Activated T-helper 2 cell treated with anti-CD3 and anti-CD28 coated beads, Interferon-gamma antibody, Interleukin-2, Interleukin-4, amounts not matched to agents 10 μg/mL and 5 μg/mL and 100 μg/mL, durations not matched to agents 14 hours and 24 hours and 36 hours (primary cell): Measurements from ENCODE around the gene BIN2. TPM values are rescaled to one million over a fixed set of nuclear protein-coding genes. Genes with fewer than 3 reads are reported as not detected.

ENCODE experiments used
- DNase-seq: peaks from one replicate; pipeline ENCODE4 v3.0.0; 2021; ENCODE audit warnings: low spot score
- H3K27ac Mint-ChIP-seq: one replicate; pipeline ENCODE4 v1.8.0; 2021; ENCODE audit warnings: mixed read lengths
- H3K27me3 Mint-ChIP-seq: one replicate; pipeline ENCODE4 v1.8.0; 2021; ENCODE audit warnings: low read depth, mixed read lengths
- H3K36me3 Mint-ChIP-seq: one replicate; pipeline ENCODE4 v1.8.0; 2021; ENCODE audit warnings: low read depth, mixed read lengths
- H3K4me1 Mint-ChIP-seq: one replicate; pipeline ENCODE4 v1.8.0; 2021; ENCODE audit warnings: low read depth, mixed read lengths
- H3K4me3 Mint-ChIP-seq: one replicate; pipeline ENCODE4 v1.8.0; 2021; ENCODE audit warnings: low read depth, mild to moderate bottlenecking, moderate library complexity, mixed read lengths
- H3K9me3 Mint-ChIP-seq: one replicate; pipeline ENCODE4 v1.8.0; 2021; ENCODE audit warnings: mixed read lengths
- intact Hi-C: fragments of 100-400 bp; cut with micrococcal nuclease; formaldehyde crosslinking; loops from one replicate; pipeline ENCODE4 v1.15.1; 2023
- total RNA-seq: library from RNA; stranded (reverse); gene quantifications from 2 replicates; pipeline ENCODE4 v1.2.3, GENCODE V29; 2022

The BIN2 gene
- total RNA-seq, 1 donor from 2014 or later, result 45.8 TPM

DNA sequence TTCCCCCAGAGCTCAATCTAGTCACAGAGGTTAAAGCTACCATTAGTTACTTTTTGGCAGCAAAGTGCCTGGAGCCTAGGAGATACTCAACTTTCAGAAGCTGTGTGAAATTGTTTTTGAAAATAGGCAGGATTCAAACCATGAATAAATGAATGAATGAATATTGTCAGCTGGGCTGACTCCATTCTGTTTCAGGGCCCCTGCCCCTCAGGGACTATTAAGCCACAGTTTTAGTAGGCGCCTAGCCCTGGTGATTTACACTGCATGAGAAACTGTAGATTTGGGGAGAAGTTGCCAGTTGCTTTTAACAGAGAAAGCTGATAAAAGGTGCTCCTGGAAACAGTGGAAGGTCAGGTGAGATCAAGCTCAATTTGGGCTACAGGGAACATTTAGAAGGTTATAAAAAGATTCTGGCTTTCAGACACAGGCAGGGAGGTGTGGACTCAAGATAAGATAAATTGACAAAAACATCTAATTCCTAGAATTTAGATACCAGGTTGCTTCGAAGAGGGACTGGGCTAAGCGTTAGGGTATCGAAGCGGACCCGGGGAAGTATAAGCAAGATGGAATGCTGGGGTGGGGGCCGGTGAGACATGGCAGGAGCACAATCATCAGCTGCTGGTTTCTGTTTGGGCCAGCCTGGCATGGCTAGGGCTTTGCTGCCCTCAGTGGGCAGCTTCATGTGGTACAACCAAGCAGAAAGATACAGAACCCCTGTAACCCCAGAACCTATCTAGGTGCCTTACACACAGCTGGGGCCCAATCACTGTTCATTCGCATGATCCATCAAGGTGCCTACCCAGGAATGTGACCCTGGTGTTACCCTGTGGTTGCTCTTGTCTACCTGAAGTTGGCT, 37.4 kb upstream of the BIN2 start:
- Mint-ChIP-seq H3K9me3 (no peaks in the 10 kb centered on the region), H3K4me3 (no peak overlapping the region), H3K4me1 (peaks cover 2% of the 10 kb centered on the region), H3K27ac (no peak overlapping the region), H3K36me3 (peaks cover 33% of the 10 kb centered on the region), H3K27me3 (no peaks in the 10 kb centered on the region)
- DNase-seq, result no peak
- intact Hi-C loops, result no loop called here

DNA sequence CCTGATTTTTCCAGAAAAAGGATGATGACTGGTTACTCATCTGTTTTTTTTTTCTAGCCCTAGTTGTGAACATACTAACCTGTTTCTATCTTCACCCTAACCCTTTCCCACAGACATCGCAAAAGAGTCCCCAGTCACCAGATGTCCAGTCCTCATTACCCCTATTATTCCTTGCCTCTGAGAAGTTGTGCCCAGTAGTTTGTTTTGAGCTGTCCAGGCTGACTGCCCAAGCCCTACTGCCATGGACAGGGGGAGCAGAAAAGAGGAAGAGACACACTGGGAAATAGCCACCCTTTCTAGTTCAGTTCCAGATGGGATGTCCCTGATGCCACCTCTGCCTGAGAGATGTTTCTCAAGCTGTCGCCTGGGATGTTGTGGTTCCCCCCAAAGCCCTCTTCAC, 36.3 kb upstream of the BIN2 start:
- intact Hi-C loops, result no loop called here
- Mint-ChIP-seq H3K9me3 (no peaks in the 10 kb centered on the region), H3K27me3 (no peaks in the 10 kb centered on the region), H3K27ac (no peak overlapping the region), H3K36me3 (peaks cover 36% of the 10 kb centered on the region), H3K4me1 (peaks cover 2% of the 10 kb centered on the region), H3K4me3 (no peak overlapping the region)
- no peak for DNase-seq

DNA sequence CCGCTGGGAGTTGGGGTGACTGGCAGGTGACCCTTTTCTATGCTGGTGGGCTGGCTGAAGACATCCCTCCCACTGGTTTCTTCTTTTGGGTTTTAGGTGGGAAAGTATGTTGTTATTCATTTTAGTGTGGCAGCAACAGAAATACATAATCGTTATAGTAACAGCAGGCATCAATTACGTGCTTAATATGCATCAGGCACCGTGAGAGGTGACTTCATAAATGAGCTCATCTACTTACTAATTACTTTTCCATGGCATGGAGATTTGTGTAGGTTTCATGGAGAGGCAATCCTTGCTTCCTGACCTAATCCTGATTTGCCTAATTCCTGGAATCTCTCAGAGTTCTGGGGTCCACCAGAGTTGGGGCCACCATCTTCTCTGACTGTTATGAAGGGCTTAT, 35.9 kb upstream of the BIN2 start:
- Mint-ChIP-seq H3K9me3 (no peaks in the 10 kb centered on the region), H3K36me3 (peaks cover 39% of the 10 kb centered on the region), H3K4me1 (peaks cover 2% of the 10 kb centered on the region), H3K4me3 (no peak overlapping the region), H3K27me3 (no peaks in the 10 kb centered on the region), H3K27ac (no peak overlapping the region)
- intact Hi-C loops, result no loop called here
- no peak for DNase-seq

DNA sequence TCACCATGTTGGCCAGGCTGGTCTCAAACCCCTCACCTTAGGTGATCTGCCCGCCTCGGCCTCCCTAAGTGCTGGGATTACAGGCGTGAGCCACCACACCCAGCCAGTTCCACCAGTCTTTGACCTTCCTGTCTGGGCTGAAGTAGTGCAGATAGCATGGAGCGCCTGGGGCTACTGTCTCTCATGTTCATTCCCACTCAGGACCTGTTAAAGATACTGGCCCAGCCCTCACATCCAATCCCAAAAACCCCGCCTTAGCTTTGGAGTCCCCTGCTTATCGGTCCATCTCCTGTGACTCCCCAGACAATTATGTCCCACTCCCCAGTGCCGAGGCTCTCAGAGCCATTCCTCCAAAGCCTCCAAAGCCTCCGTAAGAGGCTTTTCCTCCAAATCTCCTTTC, 34.5 kb upstream of the BIN2 start:
- intact Hi-C loops, result no loop called here

DNA sequence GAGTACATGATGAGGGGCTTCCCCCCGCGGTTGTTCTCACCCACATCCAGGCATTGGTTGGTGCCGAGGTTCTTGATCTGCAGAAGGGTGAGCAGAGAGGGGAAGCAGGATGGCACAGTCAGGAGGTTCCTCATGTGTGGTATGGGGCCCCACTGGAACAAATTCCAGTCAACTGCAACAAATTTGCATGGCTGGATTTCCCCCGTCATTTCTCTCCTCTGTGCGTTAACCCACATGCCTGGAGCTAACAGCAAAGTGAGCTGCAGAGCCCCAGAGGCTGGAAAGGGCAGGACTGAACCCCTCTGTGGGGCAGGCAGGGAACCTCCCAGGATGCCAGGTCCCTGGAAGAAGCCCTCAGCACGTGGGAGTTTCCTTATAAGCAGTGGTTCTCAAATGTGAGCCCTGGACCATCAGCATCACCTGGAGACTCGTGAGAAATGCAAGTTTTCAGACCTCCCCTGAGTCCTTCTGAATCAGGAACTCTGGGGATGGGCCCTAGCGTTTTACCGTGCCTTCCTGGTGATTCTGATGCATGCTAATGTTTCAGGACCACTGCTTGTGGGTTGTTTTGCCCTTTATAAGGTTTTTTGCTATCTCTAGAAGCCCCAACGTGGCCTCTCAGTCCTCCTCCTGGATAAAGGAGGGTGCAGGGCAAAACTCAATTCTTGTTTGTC, 33.5 kb upstream of the BIN2 start:
- Mint-ChIP-seq H3K9me3 (no peaks in the 10 kb centered on the region), H3K27me3 (no peaks in the 10 kb centered on the region), H3K4me1 (peaks cover 2% of the 10 kb centered on the region), H3K4me3 (no peak overlapping the region), H3K27ac (no peak overlapping the region), H3K36me3 (peaks cover 33% of the 10 kb centered on the region)
- no peak for DNase-seq
- intact Hi-C loops, result no loop called here

More for the DNA sequence above, 34.5 kb upstream of the BIN2 start:
- peaks cover 39% of the 10 kb centered on the region for H3K36me3 Mint-ChIP-seq
- no peaks in the 10 kb centered on the region for H3K27me3 Mint-ChIP-seq
- H3K4me1 Mint-ChIP-seq, result peaks cover 2% of the 10 kb centered on the region
- no peak overlapping the region for H3K27ac Mint-ChIP-seq
- no peak for DNase-seq
- no peak overlapping the region for H3K4me3 Mint-ChIP-seq
- H3K9me3 Mint-ChIP-seq, result no peaks in the 10 kb centered on the region

DNA sequence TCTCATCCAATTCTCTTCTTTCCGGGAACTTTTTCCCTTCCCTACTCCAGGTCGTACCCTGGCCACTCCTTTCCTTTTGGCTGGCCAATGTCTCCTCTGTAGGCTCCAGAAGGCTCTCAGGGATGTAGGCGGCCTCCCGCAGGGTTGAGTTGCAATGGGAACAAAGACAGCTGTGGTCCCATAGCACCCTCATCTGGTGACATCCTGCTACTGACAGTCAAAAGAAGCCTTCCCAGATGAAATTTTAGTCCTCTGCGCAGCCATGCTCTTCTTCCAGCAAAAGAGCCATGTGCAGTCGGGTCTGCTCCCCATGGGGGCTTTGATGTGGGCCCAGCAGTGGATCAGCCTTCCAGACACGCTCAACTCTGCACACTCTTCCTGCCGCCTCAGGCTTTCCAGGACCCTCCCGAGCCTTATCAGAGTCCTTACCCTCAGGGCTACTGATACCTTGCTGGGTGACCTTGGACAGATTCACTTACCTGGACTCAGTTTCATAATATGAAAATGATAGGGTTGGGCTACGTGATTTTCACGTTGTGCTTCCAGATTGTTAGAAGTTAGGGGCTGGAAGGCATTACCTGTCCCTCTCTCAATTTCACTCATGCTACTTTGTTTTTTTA, 28.0 kb upstream of the BIN2 start:
- H3K27ac Mint-ChIP-seq, result no peak overlapping the region
- H3K9me3 Mint-ChIP-seq, result no peaks in the 10 kb centered on the region
- H3K27me3 Mint-ChIP-seq, result no peaks in the 10 kb centered on the region
- intact Hi-C loops, result no loop called here
- peaks cover 10% of the 10 kb centered on the region for H3K36me3 Mint-ChIP-seq
- H3K4me1 Mint-ChIP-seq, result no peaks in the 10 kb centered on the region
- no peak overlapping the region for H3K4me3 Mint-ChIP-seq
- peak; percentile 32 for DNase-seq

DNA sequence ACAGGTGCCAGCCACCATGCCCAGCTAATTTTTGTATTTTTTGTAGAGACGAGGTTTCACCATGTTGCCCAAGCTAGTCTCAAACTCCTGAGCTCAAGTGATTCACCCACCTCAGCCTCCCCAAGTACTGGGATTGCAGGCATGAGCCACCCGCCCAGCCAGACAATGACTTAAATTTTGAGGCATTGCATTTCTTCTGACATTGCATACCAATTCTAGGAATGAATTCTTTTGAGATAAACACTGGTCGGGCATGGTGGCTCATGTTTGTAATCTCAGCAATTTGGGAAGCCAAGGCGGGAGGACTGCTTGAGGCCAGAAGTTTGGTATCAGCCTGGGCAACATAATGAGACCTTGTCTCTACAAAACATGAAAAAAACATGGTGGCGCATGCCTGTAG, 25.1 kb upstream of the BIN2 start:
- H3K27me3 Mint-ChIP-seq, result no peaks in the 10 kb centered on the region
- H3K4me3 Mint-ChIP-seq, result no peak overlapping the region
- no peak for DNase-seq
- no peaks in the 10 kb centered on the region for H3K9me3 Mint-ChIP-seq
- H3K27ac Mint-ChIP-seq, result no peak overlapping the region
- H3K36me3 Mint-ChIP-seq, result no peaks in the 10 kb centered on the region
- no peaks in the 10 kb centered on the region for H3K4me1 Mint-ChIP-seq
- intact Hi-C loops, result loop anchor here (10.0 kb wide), 1 partner anchor 524 kb away; no protein-coding TSS in a partner anchor

DNA sequence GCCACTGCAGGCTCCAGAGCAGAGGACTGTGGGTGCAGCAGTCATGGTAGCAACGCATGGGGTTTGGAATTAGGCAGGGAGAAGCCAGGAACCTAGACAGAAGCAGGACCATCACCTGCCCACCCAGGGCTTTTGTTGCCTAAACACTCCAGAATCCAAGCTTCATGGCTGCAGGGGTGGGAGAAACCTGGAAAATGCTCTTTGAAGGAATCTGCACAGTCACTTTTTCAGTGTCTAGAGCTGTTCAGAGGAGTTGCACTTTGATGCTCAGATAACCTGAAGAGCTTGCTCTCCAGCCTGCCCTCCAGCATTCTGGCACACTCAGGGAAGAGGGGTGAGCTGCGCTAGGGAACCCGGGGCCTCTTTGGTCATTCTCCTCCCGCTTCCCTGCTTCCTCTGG, 24.1 kb upstream of the BIN2 start:
- Mint-ChIP-seq H3K4me1 (no peaks in the 10 kb centered on the region), H3K27ac (no peak overlapping the region), H3K36me3 (no peaks in the 10 kb centered on the region), H3K4me3 (no peak overlapping the region), H3K9me3 (no peaks in the 10 kb centered on the region), H3K27me3 (no peaks in the 10 kb centered on the region)
- DNase-seq, result no peak
- intact Hi-C loops, result loop anchor here (10.0 kb wide), 1 partner anchor 523 kb away; no protein-coding TSS in a partner anchor

DNA sequence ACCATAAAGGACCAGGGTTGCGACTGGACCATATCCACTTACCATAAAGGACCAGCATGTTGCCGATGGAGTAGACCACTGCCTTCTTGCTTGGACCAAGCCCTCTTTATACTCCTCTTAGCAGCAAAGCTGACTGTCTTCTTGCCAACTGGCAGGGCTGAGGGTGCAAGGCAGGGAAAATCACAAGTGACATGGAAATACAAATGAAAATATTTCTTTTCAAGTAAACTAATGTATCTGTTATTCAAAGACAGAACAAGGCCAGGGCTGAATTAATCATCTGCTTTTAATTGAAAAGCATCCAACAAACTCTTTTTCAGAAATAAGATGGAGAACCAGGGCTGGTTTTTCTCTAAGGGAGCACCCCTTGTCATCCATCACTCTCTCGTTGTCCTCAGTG, 22.6 kb upstream of the BIN2 start, which contains the start of gene CELA1:
Gene CELA1, minus strand, starts transcription at position 99 of the 400 bp plus-strand sequence. Its CDS starts 41 bp downstream, at position 58.
- Mint-ChIP-seq H3K4me1 (peaks cover 6% of the 10 kb centered on the region), H3K27ac (no peak within 1 kb of the TSS), H3K9me3 (no peaks in the 10 kb centered on the region), H3K36me3 (no peaks in the 10 kb centered on the region), H3K4me3 (no peak within 1 kb of the TSS), H3K27me3 (no peaks in the 10 kb centered on the region)
- intact Hi-C loops, result loop anchor here (10.0 kb wide), 1 partner anchor 522 kb away; no protein-coding TSS in a partner anchor
- no peak for DNase-seq

DNA sequence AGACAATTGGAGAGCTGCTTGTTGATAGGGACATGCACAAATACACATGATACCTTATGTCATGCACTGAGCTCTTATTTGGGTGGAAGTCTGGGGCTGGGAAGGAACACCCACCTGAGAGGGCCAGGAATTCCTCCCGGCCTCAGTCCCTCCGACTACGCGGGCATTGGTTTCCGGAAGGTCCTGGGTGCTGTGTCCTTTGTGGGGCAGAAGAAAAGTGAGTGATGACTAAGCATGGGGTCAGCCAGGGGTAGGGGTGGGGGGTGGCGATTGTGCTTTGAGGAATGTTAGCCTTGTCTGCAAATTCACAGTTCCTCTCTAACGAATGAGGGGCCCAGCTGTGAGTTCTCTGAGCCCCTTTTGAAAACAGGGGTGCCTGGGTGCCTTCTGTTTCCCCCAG, 21.7 kb upstream of the BIN2 start:
- Mint-ChIP-seq H3K4me1 (peaks cover 11% of the 10 kb centered on the region), H3K4me3 (no peak overlapping the region), H3K27me3 (no peaks in the 10 kb centered on the region), H3K9me3 (no peaks in the 10 kb centered on the region), H3K27ac (no peak overlapping the region), H3K36me3 (no peaks in the 10 kb centered on the region)
- intact Hi-C loops, result loop anchor here (10.0 kb wide), 1 partner anchor 521 kb away; no protein-coding TSS in a partner anchor
- DNase-seq, result no peak

DNA sequence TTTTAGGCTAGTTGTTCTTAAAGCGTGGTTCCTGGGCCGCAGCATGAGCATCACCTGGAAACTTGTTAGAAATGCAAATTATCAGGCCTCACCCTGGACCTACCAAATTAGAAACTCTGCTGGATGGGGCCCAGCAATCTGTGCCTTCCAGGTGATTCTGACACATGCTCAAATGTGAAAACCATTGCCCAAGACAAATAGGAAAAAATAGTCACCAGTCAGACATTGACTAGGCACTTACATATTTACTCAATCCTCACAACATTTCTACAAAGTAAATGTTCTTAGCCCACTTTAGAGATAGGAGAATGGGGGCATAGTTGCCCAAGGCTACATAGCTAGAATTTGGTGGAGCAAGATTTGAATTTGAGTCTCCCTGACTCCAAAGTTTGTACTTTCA, 19.2 kb upstream of the BIN2 start:
- intact Hi-C loops, result loop anchor here (10.0 kb wide), 1 partner anchor 518 kb away; no protein-coding TSS in a partner anchor
- Mint-ChIP-seq H3K9me3 (no peaks in the 10 kb centered on the region), H3K27me3 (no peaks in the 10 kb centered on the region), H3K4me1 (peaks cover 11% of the 10 kb centered on the region), H3K36me3 (no peaks in the 10 kb centered on the region), H3K27ac (no peak overlapping the region), H3K4me3 (no peak overlapping the region)
- DNase-seq, result no peak

DNA sequence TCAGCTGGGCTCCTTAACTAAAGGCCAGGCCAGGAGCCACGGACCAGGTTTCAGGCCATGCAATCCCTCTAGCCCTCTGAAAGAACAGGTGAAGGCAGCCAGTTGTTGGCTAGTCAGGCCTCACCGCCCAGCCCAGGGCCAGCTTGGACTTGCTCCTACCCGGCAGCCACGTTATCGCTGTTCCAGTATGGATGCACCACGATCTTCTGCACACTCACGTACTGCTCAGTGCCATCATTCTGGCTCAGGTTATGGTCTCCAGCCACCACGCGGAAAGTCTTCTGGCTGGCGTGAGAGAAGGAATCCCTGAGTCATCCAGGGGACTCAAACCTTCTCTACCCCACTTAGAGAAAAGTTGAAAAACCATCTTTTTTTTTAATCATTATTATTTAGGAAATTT, 18.4 kb upstream of the BIN2 start:
- no peak overlapping the region for H3K27ac Mint-ChIP-seq
- peaks cover 11% of the 10 kb centered on the region for H3K4me1 Mint-ChIP-seq
- intact Hi-C loops, result loop anchor here (10.0 kb wide), 1 partner anchor 518 kb away; no protein-coding TSS in a partner anchor
- H3K27me3 Mint-ChIP-seq, result no peaks in the 10 kb centered on the region
- DNase-seq, result no peak
- H3K9me3 Mint-ChIP-seq, result no peaks in the 10 kb centered on the region
- H3K4me3 Mint-ChIP-seq, result no peak overlapping the region
- no peaks in the 10 kb centered on the region for H3K36me3 Mint-ChIP-seq
